Measurements from ENCODE around the gene PRELP.

Gene PRELP

DNA sequence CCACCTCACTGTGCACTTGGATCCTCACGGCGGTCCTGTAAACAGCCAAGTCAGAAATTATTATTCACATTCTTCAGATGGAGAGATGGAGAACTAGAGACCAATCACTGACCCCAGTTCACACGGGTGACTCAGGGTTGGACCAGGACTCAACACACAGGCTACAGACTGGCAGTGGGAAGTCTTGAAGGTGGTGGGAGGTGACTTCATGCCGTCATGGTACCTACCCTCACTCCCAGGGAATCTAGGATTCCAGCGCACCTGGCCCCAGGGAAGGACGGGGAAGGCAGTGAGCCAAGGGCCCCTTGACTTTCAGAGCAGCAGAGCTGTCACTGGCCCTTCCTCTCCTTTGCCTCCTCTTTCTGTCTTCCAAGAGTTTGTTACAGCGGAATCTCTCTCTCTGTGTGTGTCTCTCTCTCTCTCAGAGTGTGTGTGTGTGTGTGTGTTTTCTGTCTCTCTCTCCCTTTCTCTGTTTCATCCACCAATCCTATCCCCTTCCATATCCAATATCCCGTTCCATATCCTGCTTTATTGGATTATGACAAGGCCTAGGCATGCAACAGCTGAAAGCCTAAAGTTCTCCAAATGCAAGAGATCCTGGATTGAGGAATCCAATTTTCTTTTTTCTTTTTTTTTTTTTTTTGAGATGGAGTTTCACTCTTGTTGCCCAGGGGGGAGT lies 30.1 kb downstream of the PRELP start:
- no peak for TF ChIP-seq ZFX (IDR thresholded peaks at IDR 0.05; ENCODE audit: borderline replicate concordance)
- TF ChIP-seq, protein P1, sequence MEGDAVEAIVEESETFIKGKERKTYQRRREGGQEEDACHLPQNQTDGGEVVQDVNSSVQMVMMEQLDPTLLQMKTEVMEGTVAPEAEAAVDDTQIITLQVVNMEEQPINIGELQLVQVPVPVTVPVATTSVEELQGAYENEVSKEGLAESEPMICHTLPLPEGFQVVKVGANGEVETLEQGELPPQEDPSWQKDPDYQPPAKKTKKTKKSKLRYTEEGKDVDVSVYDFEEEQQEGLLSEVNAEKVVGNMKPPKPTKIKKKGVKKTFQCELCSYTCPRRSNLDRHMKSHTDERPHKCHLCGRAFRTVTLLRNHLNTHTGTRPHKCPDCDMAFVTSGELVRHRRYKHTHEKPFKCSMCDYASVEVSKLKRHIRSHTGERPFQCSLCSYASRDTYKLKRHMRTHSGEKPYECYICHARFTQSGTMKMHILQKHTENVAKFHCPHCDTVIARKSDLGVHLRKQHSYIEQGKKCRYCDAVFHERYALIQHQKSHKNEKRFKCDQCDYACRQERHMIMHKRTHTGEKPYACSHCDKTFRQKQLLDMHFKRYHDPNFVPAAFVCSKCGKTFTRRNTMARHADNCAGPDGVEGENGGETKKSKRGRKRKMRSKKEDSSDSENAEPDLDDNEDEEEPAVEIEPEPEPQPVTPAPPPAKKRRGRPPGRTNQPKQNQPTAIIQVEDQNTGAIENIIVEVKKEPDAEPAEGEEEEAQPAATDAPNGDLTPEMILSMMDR (IDR thresholded peaks at IDR 0.05), result no peak

DNA sequence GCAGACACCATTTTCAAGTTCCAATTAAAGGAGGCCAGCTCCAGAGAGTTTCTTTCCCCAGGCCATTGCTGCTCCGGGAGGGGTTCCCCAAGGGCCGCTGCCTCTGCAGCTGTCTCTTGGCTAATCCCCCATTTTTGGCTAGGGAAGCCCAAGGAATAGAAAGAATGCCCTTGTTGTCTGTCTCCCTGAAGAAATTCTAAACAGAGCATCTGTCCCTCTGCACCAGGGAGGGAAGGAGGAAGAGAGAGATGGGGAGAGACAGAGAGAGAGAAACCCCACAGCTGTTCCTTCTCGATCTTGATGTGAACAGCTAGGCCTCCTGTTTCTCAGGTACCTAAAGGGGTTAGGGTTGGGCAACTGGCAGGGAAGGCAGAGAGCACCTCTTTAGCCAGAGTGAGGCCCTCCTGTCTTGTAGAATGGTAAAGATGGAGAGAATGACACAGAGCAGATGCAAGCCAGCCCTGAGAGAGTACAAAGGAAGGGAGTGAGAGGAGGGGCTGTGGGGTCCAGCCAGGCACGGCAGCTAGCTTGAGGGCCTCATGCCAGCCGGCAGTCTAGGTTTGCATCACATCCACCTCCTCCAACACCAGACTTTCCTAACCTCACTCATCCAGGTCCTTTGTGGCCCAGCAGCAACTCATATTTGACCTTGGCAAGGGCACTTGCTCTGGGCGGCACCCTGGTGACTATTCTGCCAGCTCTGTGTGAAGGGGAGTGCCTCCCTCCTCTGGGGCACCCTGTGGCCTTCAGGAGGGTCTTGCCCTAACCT lies 31.4 kb downstream of the PRELP start:
- TF ChIP-seq, protein P1 (IDR thresholded peaks at IDR 0.05), result no peak
- H3K27ac ChIP-seq, result no peak overlapping the region

More for the DNA sequence above, 30.1 kb downstream of the PRELP start:
- H3K27ac ChIP-seq, result no peak overlapping the region

DNA sequence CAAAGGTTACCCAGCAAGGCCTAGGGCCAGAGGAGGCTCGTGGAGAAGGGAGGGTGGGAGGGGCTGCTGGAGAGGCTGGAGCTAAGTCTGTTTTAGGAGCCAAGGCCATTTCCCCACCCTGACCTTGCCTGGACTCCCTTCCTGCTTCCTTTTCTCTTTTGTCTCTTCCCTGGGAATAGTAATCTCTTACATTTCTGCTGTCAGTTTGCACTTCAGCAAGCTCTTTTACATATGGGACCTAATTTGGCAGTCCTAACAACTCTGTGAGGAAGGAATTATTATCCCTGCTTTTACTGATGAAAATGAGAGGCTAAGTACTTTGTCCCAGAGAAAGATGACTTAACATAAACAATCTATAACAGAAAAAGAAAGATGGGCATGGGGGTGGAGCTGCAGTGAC lies 32.2 kb downstream of the PRELP start:
- no peak overlapping the region for H3K27ac ChIP-seq
- TF ChIP-seq, protein P1 (IDR thresholded peaks at IDR 0.05), result no peak
- no peak for TF ChIP-seq ZFX (IDR thresholded peaks at IDR 0.05; ENCODE audit: borderline replicate concordance)

DNA sequence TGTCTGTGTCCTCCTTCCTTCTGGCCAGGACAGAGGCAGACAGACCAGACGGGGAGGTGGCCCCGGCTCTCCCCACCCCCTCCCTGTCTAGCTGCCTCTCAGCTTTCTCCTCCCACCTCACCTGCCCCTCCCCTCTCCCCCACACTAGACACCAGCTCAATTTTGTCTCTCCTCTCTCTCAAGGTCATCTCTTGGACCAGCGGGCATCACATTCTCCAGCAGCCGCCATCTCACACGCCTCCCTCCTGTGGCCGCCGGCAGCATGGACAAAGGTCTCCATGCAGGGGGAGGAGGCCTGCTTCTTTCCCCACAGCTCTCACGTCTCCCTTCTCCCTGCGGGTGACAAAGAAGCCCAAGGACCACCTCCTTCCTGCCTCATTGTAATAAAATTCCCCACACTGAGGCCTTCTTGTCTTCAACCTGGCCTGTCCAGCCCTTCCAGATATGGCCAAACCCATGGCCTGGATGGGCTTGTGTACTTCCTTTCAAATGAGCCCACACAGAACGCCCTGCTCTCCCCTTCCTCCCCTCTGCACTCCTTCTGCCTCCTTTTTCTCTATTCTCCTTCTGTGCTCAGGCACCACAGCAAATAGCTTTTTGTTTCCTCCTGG lies 33.0 kb downstream of the PRELP start:
- no peak overlapping the region for H3K27ac ChIP-seq
- TF ChIP-seq, protein P1 (IDR thresholded peaks at IDR 0.05), result no peak
- no peak for TF ChIP-seq ZFX (IDR thresholded peaks at IDR 0.05; ENCODE audit: borderline replicate concordance)

DNA sequence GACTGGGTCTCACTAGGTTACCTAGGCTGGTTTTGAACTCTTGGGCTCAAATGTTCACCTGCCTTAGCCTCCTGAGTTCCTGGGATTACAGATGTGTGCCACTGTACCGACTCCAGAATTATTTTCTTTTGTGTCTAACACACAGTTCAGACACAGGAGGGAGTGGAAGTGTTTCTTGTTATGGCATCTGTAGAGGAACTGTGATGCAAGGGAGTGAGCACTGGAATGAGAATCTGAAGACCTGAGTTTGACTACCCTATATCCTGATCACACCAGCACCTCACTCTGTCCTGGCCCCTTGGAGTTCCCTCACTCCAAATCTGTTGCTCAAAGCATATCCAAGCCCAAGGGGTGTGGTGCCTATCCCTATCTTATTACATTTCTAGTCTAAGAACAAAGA lies 33.5 kb downstream of the PRELP start:
- no peak overlapping the region for H3K27ac ChIP-seq
- TF ChIP-seq, protein P1 (IDR thresholded peaks at IDR 0.05), result no peak
- no peak for TF ChIP-seq ZFX (IDR thresholded peaks at IDR 0.05; ENCODE audit: borderline replicate concordance)

DNA sequence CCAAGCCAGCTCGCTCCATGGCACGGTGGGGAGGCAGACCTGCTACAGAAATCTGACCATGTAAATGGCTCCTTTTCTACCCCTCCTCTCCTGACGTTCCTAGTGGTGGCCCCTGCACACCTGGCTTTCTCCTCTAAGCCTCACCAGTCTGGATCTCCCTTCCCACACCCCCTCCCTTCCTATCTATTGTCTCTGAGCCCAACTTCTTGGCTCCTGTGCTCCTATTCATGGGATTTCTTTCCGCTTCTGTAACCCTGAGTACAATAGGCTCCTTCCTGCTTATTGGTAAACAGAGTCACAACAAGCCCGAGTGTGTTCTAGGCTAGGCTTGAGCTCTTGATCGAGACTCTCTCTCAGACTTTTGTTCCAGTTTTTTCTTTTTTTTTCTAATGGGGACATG lies 35.9 kb downstream of the PRELP start:
- no peak for TF ChIP-seq ZFX (IDR thresholded peaks at IDR 0.05; ENCODE audit: borderline replicate concordance)
- TF ChIP-seq, protein P1 (IDR thresholded peaks at IDR 0.05), result no peak
- no peak overlapping the region for H3K27ac ChIP-seq

DNA sequence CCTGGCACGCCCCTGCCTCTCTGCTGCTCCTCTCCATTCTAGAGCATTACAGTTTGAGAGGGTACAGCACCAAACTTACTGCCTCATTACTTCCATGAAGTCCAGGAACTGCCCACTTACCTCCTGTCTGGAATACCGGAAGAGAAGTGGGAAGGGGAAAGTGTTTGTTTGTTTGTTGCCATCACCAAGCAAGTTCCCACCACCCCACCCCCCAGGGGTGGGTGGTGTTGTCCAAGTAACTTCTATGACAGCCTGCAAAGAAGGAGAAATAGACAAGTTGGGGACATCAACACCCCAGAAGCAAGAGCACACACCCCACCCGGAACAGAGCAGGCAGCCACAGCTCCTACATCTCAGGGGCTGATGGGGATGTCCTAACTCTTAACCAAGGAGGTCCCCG lies 36.3 kb downstream of the PRELP start:
- H3K27ac ChIP-seq, result no peak overlapping the region
- TF ChIP-seq ZFX (IDR thresholded peaks at IDR 0.05; ENCODE audit: borderline replicate concordance), result no peak
- TF ChIP-seq, protein P1 (IDR thresholded peaks at IDR 0.05), result no peak
